Brain microvascular endothelial cell (primary cell): Measurements from ENCODE around the gene TCOF1.

ENCODE experiments used
- DNase-seq: peaks from one replicate; pipeline ENCODE4 v3.0.0-alpha.2; 2020
- H3K27ac ChIP-seq: fragments of 250-450 bp; sonication (Bioruptor Pico); 2 replicates; pipeline ENCODE4 v1.5.1; 2020; ENCODE audit warnings: mild to moderate bottlenecking, moderate library complexity
- H3K27me3 ChIP-seq: fragments of 250-450 bp; sonication (Bioruptor Pico); replicated peaks from 2 replicates; pipeline ENCODE4 v1.5.1; 2020; ENCODE audit warnings: mild to moderate bottlenecking
- H3K36me3 ChIP-seq: fragments of 250-450 bp; sonication (Bioruptor Pico); replicated peaks from 2 replicates; pipeline ENCODE4 v1.5.1; 2020; ENCODE audit warnings: mild to moderate bottlenecking
- H3K4me3 ChIP-seq: 2 replicates; pipeline ENCODE4 v1.5.1; 2011; ENCODE audit warnings: low read depth, mild to moderate bottlenecking, control low read depth, low read length, moderate library complexity
- CTCF ChIP-seq: IDR thresholded peaks from 2 replicates; pipeline ENCODE4 v1.5.1; 2011; ENCODE audit warnings: low read depth, mild to moderate bottlenecking, moderate library complexity, low read length, control low read depth, inconsistent platforms; ENCODE audit errors: missing control alignments
- in situ Hi-C: cut with HindIII; loops from 2 replicates; pipeline ENCODE4 v1.10.0; 2017; ENCODE audit warnings: low sequenced_read_pairs, low pct_ligation_motif_present

TCOF1 gene

DNA sequence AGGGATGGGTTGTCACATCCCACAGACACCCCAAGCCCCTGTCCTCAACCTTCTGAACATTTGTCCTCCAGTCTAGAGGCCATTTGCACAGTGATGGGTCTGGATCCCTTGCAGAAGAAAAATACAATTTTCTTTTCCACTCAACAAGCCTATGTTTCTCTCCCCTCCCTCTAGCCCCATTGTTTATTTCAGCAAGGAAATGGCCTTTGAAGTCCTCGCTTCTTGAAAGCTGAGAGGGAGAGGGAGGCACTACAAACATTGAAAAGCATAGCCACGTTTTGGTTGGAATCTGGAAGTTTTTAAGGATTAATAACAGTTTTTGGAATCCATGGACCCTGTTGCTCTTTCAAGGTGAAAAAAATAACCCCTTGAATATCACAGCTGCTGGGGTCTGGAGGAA lies 30.8 kb upstream of the TCOF1 start:
- Histone ChIP-seq H3K4me3 (no peak overlapping the region), H3K27me3 (no peaks in the 10 kb centered on the region), H3K27ac (no peak overlapping the region), H3K36me3 (no peaks in the 10 kb centered on the region)
- in situ Hi-C loops, result no loop called here
- DNase-seq, result no peak
- TF ChIP-seq CTCF, result no peak

- Histone ChIP-seq H3K4me3 (no peak overlapping the region), H3K27me3 (no peaks in the 10 kb centered on the region), H3K27ac (no peak overlapping the region), H3K36me3 (no peaks in the 10 kb centered on the region)
- in situ Hi-C loops, result no loop called here
- no peak for TF ChIP-seq CTCF
- DNase-seq, result no peak
Observed at GRCh38 chr5:150327139-150327538, 30.4 kb upstream of the TCOF1 start.

GRCh38 chr5:150328515-150328914 lies 29.0 kb upstream of the TCOF1 start:
- no peaks in the 10 kb centered on the region for H3K36me3 ChIP-seq
- no peak overlapping the region for H3K4me3 ChIP-seq
- H3K27me3 ChIP-seq, result no peaks in the 10 kb centered on the region
- no peak for DNase-seq
- no peak for TF ChIP-seq CTCF
- in situ Hi-C loops, result no loop called here
- no peak overlapping the region for H3K27ac ChIP-seq

DNA sequence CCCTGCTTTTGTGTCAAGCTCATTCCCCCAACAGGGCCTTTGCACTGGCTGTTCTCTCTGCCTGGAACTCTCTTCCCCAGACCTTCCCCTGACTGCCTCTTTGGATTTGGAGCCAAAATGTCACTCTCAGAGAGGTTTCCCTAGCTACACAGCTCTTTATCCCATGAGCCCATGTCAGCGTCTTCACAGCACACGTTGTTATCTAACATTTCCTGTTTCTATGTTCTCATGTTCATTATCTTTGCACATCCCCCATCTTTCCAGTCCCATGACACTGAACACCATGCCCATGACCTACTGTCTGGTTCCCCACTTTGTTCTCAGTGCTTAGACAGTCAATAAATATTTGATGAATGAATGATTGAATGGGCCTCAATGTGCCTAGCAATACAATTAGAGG lies 28.5 kb upstream of the TCOF1 start:
- TF ChIP-seq CTCF, result no peak
- Histone ChIP-seq H3K36me3 (no peaks in the 10 kb centered on the region), H3K27ac (no peak overlapping the region), H3K4me3 (no peak overlapping the region), H3K27me3 (no peaks in the 10 kb centered on the region)
- in situ Hi-C loops, result no loop called here
- no peak for DNase-seq

DNA sequence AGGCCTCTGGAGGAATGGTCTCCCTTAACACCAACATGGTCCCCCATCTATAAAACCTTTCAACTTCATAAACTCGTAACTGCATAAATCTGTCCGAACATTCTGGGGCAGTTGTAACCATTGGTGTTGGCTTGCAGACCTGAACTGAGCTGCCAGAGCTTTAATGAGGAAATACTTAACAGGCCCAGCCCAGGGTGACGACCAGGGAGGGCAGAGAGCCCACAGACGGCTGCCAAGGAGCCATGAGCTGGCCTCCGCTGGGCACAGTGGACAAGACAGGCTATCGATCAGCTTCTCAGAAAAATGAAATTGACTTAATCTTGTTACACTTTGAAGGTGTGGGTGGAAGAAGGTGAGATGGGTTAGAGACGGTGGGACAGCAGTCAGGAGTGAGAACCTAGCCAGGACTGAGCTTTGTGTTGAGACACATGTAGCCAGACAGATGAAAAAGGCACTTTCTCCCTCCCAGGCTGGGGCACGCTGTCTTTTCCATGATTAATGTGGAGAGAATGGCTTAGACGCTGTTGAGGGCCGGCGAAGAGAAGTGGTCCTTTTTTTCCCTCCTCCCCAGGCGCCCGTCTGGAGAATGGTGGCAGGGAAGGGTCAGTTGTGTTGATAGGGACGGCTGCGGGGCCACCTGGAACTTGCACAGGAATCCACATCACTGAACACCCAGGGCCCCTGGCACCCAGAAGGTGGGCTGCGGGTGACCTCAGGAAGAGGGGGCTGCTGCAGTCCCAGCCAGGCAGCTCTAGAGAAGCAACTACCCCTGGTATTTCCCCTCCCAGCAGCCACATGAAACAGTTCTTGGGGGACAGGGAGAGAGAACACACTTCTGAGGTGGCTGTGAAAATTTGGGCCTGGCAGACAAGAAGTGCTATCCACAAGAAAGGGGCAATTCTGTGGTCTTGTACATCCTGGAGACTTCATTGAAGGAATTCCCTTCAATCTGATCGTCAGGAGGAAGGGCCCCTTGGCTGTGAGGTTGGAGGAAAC lies 27.3 kb upstream of the TCOF1 start:
- Histone ChIP-seq H3K36me3 (no peaks in the 10 kb centered on the region), H3K4me3 (no peak overlapping the region), H3K27me3 (no peaks in the 10 kb centered on the region), H3K27ac (no peak overlapping the region)
- no peak for DNase-seq
- no peak for TF ChIP-seq CTCF
- in situ Hi-C loops, result no loop called here
